Activated T-cell treated with anti-CD3 and anti-CD28 coated beads for 4 hours (primary cell): ENCODE results near the gene TMEM101.
"Not testable (repeated sequence)": the region's sequence is repeated elsewhere in the genome, so short reads cannot be mapped to it uniquely, and the experiment has no call there.

Source experiments
- DNase-seq: peaks from one replicate; pipeline ENCODE4 v3.0.0-alpha.2; 2020

The TMEM101 gene

GRCh38 chr17:44000141-44000860 lies 14.5 kb downstream of the TMEM101 start:
- DNase-seq, result no peak

GRCh38 chr17:43999024-43999423 lies 15.7 kb downstream of the TMEM101 start:
- DNase-seq, result no peak

GRCh38 chr17:43998552-43998951 lies 16.2 kb downstream of the TMEM101 start:
- no peak for DNase-seq

GRCh38 chr17:43997180-43997579 lies 17.6 kb downstream of the TMEM101 start:
- not testable (repeated sequence) for DNase-seq

- no peak for DNase-seq
Measured at GRCh38 chr17:43995150-43995471, 19.7 kb downstream of the TMEM101 start.

GRCh38 chr17:43994272-43995149 lies 20.3 kb downstream of the TMEM101 start:
- peak; percentile 47 for DNase-seq

GRCh38 chr17:43992641-43993040 lies 22.1 kb downstream of the TMEM101 start:
- no peak for DNase-seq

- no peak for DNase-seq
Measured at GRCh38 chr17:43988301-43988700, 26.5 kb downstream of the TMEM101 start.

GRCh38 chr17:43987131-43988021 lies 27.4 kb downstream of the TMEM101 start:
- no peak for DNase-seq

GRCh38 chr17:43986225-43986981 lies 28.4 kb downstream of the TMEM101 start:
- DNase-seq, result no peak

GRCh38 chr17:43984521-43984920 lies 30.2 kb downstream of the TMEM101 start:
- no peak for DNase-seq

- no peak for DNase-seq
Measured at GRCh38 chr17:43983515-43984411, 31.0 kb downstream of the TMEM101 start.

- DNase-seq, result no peak
Measured at GRCh38 chr17:43983196-43983514, 31.6 kb downstream of the TMEM101 start.

- no peak for DNase-seq
Measured at GRCh38 chr17:43982171-43982570, 32.6 kb downstream of the TMEM101 start.

- no peak for DNase-seq
Measured at GRCh38 chr17:43979671-43980070, 35.1 kb downstream of the TMEM101 start.

- no peak for DNase-seq
Measured at GRCh38 chr17:43979011-43979410, 35.8 kb downstream of the TMEM101 start.

- DNase-seq, result no peak
Measured at GRCh38 chr17:43978078-43978477, 36.7 kb downstream of the TMEM101 start.

- DNase-seq, result no peak
Measured at GRCh38 chr17:43976963-43977837, 37.6 kb downstream of the TMEM101 start.

GRCh38 chr17:43975898-43976297 lies 38.9 kb downstream of the TMEM101 start:
- DNase-seq, result no peak
